GM12878 (cell line): ENCODE measurements around the gene HMSD. TPM values are rescaled to one million over a fixed set of nuclear protein-coding genes. Genes with fewer than 3 reads are reported as not detected.

ENCODE experiments used
- ATAC-seq: fragments of 200-7000 bp; cut with Tn5 transposase; 3 replicates; pipeline ENCODE4 v1.9.1; 2020; ENCODE audit warnings: mild to moderate bottlenecking, moderate library complexity
- BruUV-seq: library from RNA; stranded (reverse); fragments of 400-500 nt; replicated peaks from 2 replicates; lab custom pipeline; 2021; lab: Mats Ljungman, UMichigan
- CTCF ChIA-PET: fragments of 300-600 bp; sonication (Branson Sonifier 250); formaldehyde crosslinking; extraction: SDS; loops from one replicate; lab custom pipeline; 2021; ENCODE audit warnings: inconsistent platforms; lab: Yijun Ruan, JAX
- POLR2A ChIA-PET: fragments of 350-600 bp; formaldehyde crosslinking; extraction: SDS; loops from one replicate; lab custom pipeline; 2021; ENCODE audit warnings: inconsistent platforms; lab: Charles Lee
- RAD21 ChIA-PET: fragments of 300-600 bp; sonication (Branson Sonifier 250); formaldehyde crosslinking; loops from one replicate; lab custom pipeline; 2023; ENCODE audit warnings: antibody characterized with exemption; ENCODE audit not compliant: unreplicated experiment; lab: Charles Lee
- SMC1A ChIA-PET: fragments of 300-600 bp; sonication (Branson Sonifier 250); formaldehyde crosslinking; loops from one replicate; lab custom pipeline; 2023; ENCODE audit not compliant: unreplicated experiment, uncharacterized antibody; lab: Charles Lee
- DNase-seq: peaks from one replicate; pipeline ENCODE4 v3.0.0-alpha.2; 2011; ENCODE audit warnings: low read depth, low spot score
- FAIRE-seq: peaks from 3 replicates; lab custom pipeline; 2011; peaks lifted over from hg19 to GRCh38; lab: Jason Lieb, UNC
- H2AFZ ChIP-seq: 2 replicates; pipeline ENCODE4 v1.6.0; 2011; ENCODE audit warnings: low read depth, low read length, control low read depth; ENCODE audit not compliant: control insufficient read depth
- H3K27ac ChIP-seq: 2 replicates; pipeline ENCODE4 v1.5.1; 2011; ENCODE audit warnings: control low read depth; ENCODE audit not compliant: control insufficient read depth, insufficient read depth
- H3K27me3 ChIP-seq, 2 experiments: replicated peaks in 1 of 2; 2 replicates each; pipeline versions ENCODE4 v1.6.0 to v1.6.1; 2011; ENCODE audit warnings: low read length in 1 of 2; ENCODE audit not compliant: control insufficient read depth in 2 of 2, insufficient read depth in 2 of 2
- H3K36me3 ChIP-seq, 2 experiments: 2 replicates each; pipeline ENCODE4 v1.5.1; 2011; ENCODE audit warnings: low read length in 1 of 2; ENCODE audit not compliant: control insufficient read depth in 2 of 2, insufficient read depth in 2 of 2
- H3K4me1 ChIP-seq: 2 replicates; pipeline ENCODE4 v1.6.1; 2011; ENCODE audit warnings: mild to moderate bottlenecking, low read length, moderate library complexity, mixed read lengths; ENCODE audit not compliant: control insufficient read depth, insufficient read depth
- H3K4me2 ChIP-seq: 2 replicates; pipeline ENCODE4 v1.6.0; 2011; ENCODE audit warnings: control low read depth; ENCODE audit not compliant: control insufficient read depth, insufficient read depth
- H3K4me3 ChIP-seq: fragments of 200-600 bp; sonication (generic); 2 replicates; pipeline ENCODE4 v1.5.1; 2016
- H3K79me2 ChIP-seq: 2 replicates; pipeline ENCODE4 v1.6.0; 2011; ENCODE audit warnings: low read length; ENCODE audit not compliant: control insufficient read depth, insufficient read depth
- H3K9ac ChIP-seq: 2 replicates; pipeline ENCODE4 v1.8.0; 2011; ENCODE audit warnings: low read length, control low read depth, mixed read lengths; ENCODE audit not compliant: control insufficient read depth, insufficient read depth
- H3K9me3 ChIP-seq: replicated peaks from 3 replicates; pipeline ENCODE4 v1.5.1; 2011; ENCODE audit warnings: mild to moderate bottlenecking, low read length; ENCODE audit not compliant: control insufficient read depth, insufficient read depth
- H4K20me1 ChIP-seq: 2 replicates; pipeline ENCODE4 v1.6.0; 2011; ENCODE audit not compliant: control insufficient read depth, insufficient read depth
- CTCF ChIP-seq, 3 experiments: IDR thresholded peaks in 2 of 3; conservative IDR thresholded peaks in 1 of 3; 2 replicates each; pipeline ENCODE4 v1.5.1; 2011; ENCODE audit warnings: low read depth in 3 of 3, low read length in 3 of 3, mild to moderate bottlenecking in 3 of 3, control low read depth in 2 of 3, moderate library complexity in 2 of 3, inconsistent platforms in 1 of 3, mixed read lengths in 1 of 3; ENCODE audit not compliant: control insufficient read depth in 2 of 3, insufficient read depth in 1 of 3; ENCODE audit errors: extremely low read depth in 1 of 3
- E2F8 ChIP-seq: fragments of 450-650 bp; IDR thresholded peaks from 2 replicates; pipeline ENCODE4 v1.6.1; 2018; ENCODE audit warnings: mild to moderate bottlenecking, low read depth, moderate library complexity; ENCODE audit not compliant: partially characterized antibody
- MEF2B ChIP-seq: fragments of 450-650 bp; IDR thresholded peaks from 2 replicates; pipeline ENCODE4 v1.6.1; 2018; ENCODE audit warnings: mild to moderate bottlenecking, moderate library complexity; ENCODE audit not compliant: partially characterized antibody, poor library complexity, severe bottlenecking
- NBN ChIP-seq: fragments of 450-650 bp; IDR thresholded peaks from 2 replicates; pipeline ENCODE4 v1.6.1; 2016
- SPI1 ChIP-seq: IDR thresholded peaks from 2 replicates; pipeline ENCODE4 v1.6.1; 2011; ENCODE audit warnings: low read depth, mild to moderate bottlenecking, low read length, moderate library complexity, borderline replicate concordance; ENCODE audit not compliant: insufficient read depth
- YBX1 ChIP-seq: fragments of 450-650 bp; IDR thresholded peaks from 2 replicates; pipeline ENCODE4 v1.6.1; 2016; ENCODE audit warnings: antibody characterized with exemption
- ZNF207 ChIP-seq: fragments of 450-650 bp; IDR thresholded peaks from 2 replicates; pipeline ENCODE4 v1.6.1; 2014; ENCODE audit warnings: antibody characterized with exemption, mild to moderate bottlenecking, borderline replicate concordance
- ZNF24 ChIP-seq: fragments of 450-650 bp; IDR thresholded peaks from 2 replicates; pipeline ENCODE4 v1.6.1; 2017; ENCODE audit warnings: antibody characterized with exemption, mild to moderate bottlenecking
- WGBS: methylation state at CpG from one replicate; pipeline ENCODE4 v1.1.6; 2016; ENCODE audit warnings: low lambda C conversion rate; ENCODE audit not compliant: insufficient replicate concordance, insufficient coverage; ENCODE audit errors: missing lambda C conversion rate; 5-methylcytosine and 5-hydroxymethylcytosine counted together
- in situ Hi-C: fragments of 300-500 bp; cut with MboI; formaldehyde crosslinking; loops from 9 replicates; pipeline ENCODE4 v1.14.3; 2018; ENCODE audit warnings: mixed read lengths
- intact Hi-C: fragments of 100-400 bp; cut with micrococcal nuclease; formaldehyde crosslinking; loops from one replicate; pipeline ENCODE4 v1.14.2; 2022; ENCODE audit not compliant: unreplicated experiment
- polyA plus RNA-seq, 11 experiments: library from polyadenylated mRNA; depleted of rRNA in 4 of 11; unstranded in 6 of 11; stranded (reverse) in 5 of 11; fragments of >200 nt; fragmentation: Nextera tagmentation in 4 of 11; fragmentation: Illumina TruSeq in 1 of 11; extraction: Ambion mirVana in 4 of 11; extraction: Trizol in 1 of 11; gene quantifications; 1 replicate in 1 of 11; 2 replicates in 10 of 11; pipeline versions ENCODE4 v1.2.1 to v1.2.3, GENCODE V29; 2011 to 2016; ENCODE audit warnings: inconsistent platforms in 2 of 11, missing spikeins in 2 of 11, low read depth in 1 of 11
- total RNA-seq, 4 experiments: library from RNA; depleted of rRNA in 3 of 4; stranded (reverse); fragments of >200 nt in 3 of 4; fragmentation: Illumina TruSeq in 1 of 4; extraction: Trizol in 1 of 4; gene quantifications; 2 replicates each; pipeline versions ENCODE4 v1.2.1 to v1.2.3, GENCODE V29; 2013 to 2021

Gene HMSD
- total and polyA plus RNA-seq, 10 of the 15 experiments (the other 5 are each of a cell fraction or from before 2014, with no cell fraction given): 11.7 to 83.9 (median 37.8) TPM

DNA sequence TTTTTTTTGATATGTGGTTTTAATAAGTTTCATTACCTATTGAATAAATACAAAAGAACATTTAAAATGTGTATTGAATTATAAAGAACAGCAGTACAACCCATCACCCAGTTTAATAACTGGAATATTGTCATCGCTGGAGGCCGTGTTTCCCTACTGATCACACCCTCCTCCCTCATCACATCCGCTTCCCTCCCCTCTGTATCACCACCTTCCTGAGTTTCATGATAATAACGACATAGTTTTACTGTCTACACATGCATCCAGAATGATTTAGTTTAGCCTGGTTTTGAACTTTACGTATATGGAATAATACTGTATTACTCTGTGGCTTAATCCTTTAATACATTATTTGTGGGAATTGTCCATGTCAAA lies 22.9 kb downstream of the HMSD start (continued):
- TF ChIP-seq E2F8 (no peak), MEF2B (no peak), YBX1 (no peak)

- WGBS: 32% methylated on average over 2 of the region's 2 CpGs
- 0 out of 2 replicates have a peak, but pooled peaks cover 3% of the 10 kb centered on the region for H4K20me1 ChIP-seq
- TF ChIP-seq ZNF24 (no peak), CTCF (IDR thresholded peaks at IDR 0.05 in 2 of 3, conservative IDR thresholded peaks at IDR 0.05 in 1 of 3; ENCODE audit: control insufficient read depth in 2 of 3, extremely low read depth in 1 of 3, insufficient read depth in 1 of 3, low read depth in 3 of 3, low read length in 3 of 3) (peak; percentile 14 to 40 (median 27); a peak in 2 of 6 replicates), SPI1 (no peak), NBN (no peak), ZNF207 (no peak)
- ChIA-PET POLR2A (interaction anchor here (0.6 to 0.7 kb wide), 2 partner anchors 39 to 59 kb away, joined by 3 read pairs; no protein-coding TSS in a partner anchor), RAD21 (interaction anchor here (0.7 to 2.3 kb wide), 5 partner anchors 11 to 85 kb away, joined by 3 to 21 read pairs (median 5); no protein-coding TSS in a partner anchor), SMC1A (interaction anchor here (1.1 to 5.8 kb wide), 9 partner anchors 10 to 457 kb away, joined by 3 to 47 read pairs (median 11); partner anchors contain the start of gene SERPINB10), CTCF (interaction anchor here (0.7 to 5.5 kb wide), 18 partner anchors 8 to 131 kb away, joined by 3 to 60 read pairs (median 4); partner anchors contain the start of genes SERPINB10 and SERPINB2)
- peaks cover 6% of the 10 kb centered on the region; the same call in 1 of the 2 replicates for H3K4me1 ChIP-seq
- peaks cover 17% of the 10 kb centered on the region for H3K79me2 ChIP-seq
- FAIRE-seq (no peak), ATAC-seq (peak; percentile 6), DNase-seq (no peak)
- H3K4me2 ChIP-seq: no peak overlapping the region
- no TSS peak for BruUV-seq
- H3K36me3 ChIP-seq: peaks cover 0 to 2% of the 10 kb centered on the region in 2 experiments; a peak in 2 of 4 replicates
- H3K4me3 ChIP-seq: no peak overlapping the region
- in situ Hi-C loops (loop anchor here (5.0 to 25.0 kb wide), 2 partner anchors 83 to 463 kb away; no protein-coding TSS in a partner anchor), intact Hi-C loops (loop anchor here (1.0 to 5.0 kb wide), 3 partner anchors 84 to 458 kb away; no protein-coding TSS in a partner anchor)
- H3K27me3 ChIP-seq: no peaks in the 10 kb centered on the region
- H3K9ac ChIP-seq: no peak overlapping the region
- no peak overlapping the region for H2AFZ ChIP-seq
- H3K27ac ChIP-seq: no peak overlapping the region
- peaks cover 1% of the 10 kb centered on the region; the same call in 1 of the 3 replicates for H3K9me3 ChIP-seq
Measured at GRCh38 chr18:63974991-63975390, 25.9 kb downstream of the HMSD start.
